ENCODE measurements around the gene UVRAG. TPM values are rescaled to one million over a fixed set of nuclear protein-coding genes. Genes with fewer than 3 reads are reported as not detected.

The UVRAG gene
- total and polyA plus RNA-seq, 10 donors = 13.8 to 80.8 (median 42.9) TPM

GRCh38 chr11:75823415-75823814 is 8.4 kb downstream of the UVRAG start:
- intact Hi-C loops (cut with DNase I; ENCODE audit: low total_unique reads) = no loop called here
- H3K9me3 ChIP-seq = no peaks in the 10 kb centered on the region
- H3K4me3 ChIP-seq = peak overlapping the region in 1 of 8 donors; percentile 4
- H3K4me1 ChIP-seq = peaks cover 23 to 99% (median 92%) of the 10 kb centered on the region in 6 donors
- H3K27ac ChIP-seq = peak overlapping the region in 7 of 8 donors; percentile 67 to 86 (median 76)
- no peaks in the 10 kb centered on the region for H3K27me3 ChIP-seq (replicated peaks in 1 of 7)
- DNase-seq = no peak
- WGBS, 5 donors = 64 to 89% (median 74%) methylated on average over 4 of the region's 4 CpGs
- TF ChIP-seq CTCF (IDR thresholded peaks at IDR 0.05 in 8 of 11, conservative IDR thresholded peaks at IDR 0.05 in 3 of 11) (no peak), POLR2A (IDR thresholded peaks at IDR 0.05) (no peak), POLR2AphosphoS5 (IDR thresholded peaks at IDR 0.05) (no peak)
- peaks cover 0 to 16% (median 0%) of the 10 kb centered on the region in 6 donors for H3K36me3 ChIP-seq

GRCh38 chr11:75823946-75824345 is 8.9 kb downstream of the UVRAG start:
- Histone ChIP-seq H3K9me3 (no peaks in the 10 kb centered on the region), H3K4me1 (peaks cover 23 to 97% (median 90%) of the 10 kb centered on the region in 6 donors), H3K36me3 (peaks cover 0 to 16% (median 0%) of the 10 kb centered on the region in 6 donors), H3K27me3 (replicated peaks in 1 of 7) (no peaks in the 10 kb centered on the region), H3K4me3 (peak overlapping the region in 1 of 8 donors; percentile 4), H3K27ac (peak overlapping the region in 7 of 8 donors; percentile 67 to 86 (median 76))
- intact Hi-C loops (cut with DNase I; ENCODE audit: low total_unique reads) = no loop called here
- TF ChIP-seq POLR2A (IDR thresholded peaks at IDR 0.05) (no peak), CTCF (IDR thresholded peaks at IDR 0.05 in 8 of 11, conservative IDR thresholded peaks at IDR 0.05 in 3 of 11) (no peak), POLR2AphosphoS5 (IDR thresholded peaks at IDR 0.05) (no peak)
- no peak for DNase-seq
- WGBS, 5 donors = 56 to 70% (median 66%) methylated on average over 4 of the region's 4 CpGs

DNA sequence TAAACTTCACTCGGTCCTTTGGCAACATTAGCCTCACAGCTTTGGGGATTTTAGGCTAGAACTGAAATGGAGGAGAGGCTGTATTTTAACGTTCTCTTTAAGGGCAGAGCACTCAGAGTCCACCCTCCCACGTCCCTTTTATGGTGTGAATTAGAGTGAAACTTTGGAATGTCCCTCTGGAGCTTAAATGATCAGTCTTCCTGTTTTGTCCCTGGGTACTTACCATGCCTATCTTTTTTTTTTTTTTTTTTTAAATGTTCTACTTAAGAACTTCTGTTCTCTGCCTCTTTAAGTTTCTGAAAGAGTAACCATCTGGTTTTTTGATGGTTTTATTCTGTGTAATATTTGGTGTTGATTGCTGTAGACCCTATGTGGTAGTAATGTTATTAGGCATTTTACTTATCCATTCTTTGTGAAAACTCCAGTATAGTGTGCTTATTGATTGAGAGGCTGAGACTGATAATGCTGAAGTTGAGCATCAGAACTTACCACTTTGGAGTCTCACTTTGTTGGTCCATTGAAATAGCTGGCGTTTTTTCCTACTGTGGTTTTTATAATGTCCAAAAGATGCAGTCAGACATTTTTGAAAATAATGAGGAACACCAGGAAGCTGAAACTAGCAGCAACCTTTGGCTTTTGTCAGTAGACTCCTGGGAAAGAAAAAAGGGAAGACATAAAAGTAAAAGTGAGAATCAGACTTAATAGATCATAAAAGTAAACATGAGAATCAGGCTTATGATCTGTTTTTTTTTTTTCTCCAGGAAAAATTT is 11.6 kb downstream of the UVRAG start:
- peaks cover 26 to 97% (median 80%) of the 10 kb centered on the region in 6 donors for H3K4me1 ChIP-seq
- H3K9me3 ChIP-seq = no peaks in the 10 kb centered on the region
- peak overlapping the region; percentile 38 to 86 (median 76) for H3K27ac ChIP-seq
- peak overlapping the region in 1 of 8 donors; percentile 14 for H3K4me3 ChIP-seq
- intact Hi-C loops (cut with DNase I; ENCODE audit: low total_unique reads) = no loop called here
- no peaks in the 10 kb centered on the region for H3K27me3 ChIP-seq (replicated peaks in 1 of 7)
- DNase-seq = no peak
- TF ChIP-seq CTCF (IDR thresholded peaks at IDR 0.05 in 8 of 11, conservative IDR thresholded peaks at IDR 0.05 in 3 of 11) (no peak), POLR2A (IDR thresholded peaks at IDR 0.05) (no peak), POLR2AphosphoS5 (IDR thresholded peaks at IDR 0.05) (no peak)
- peaks cover 0 to 30% (median 0%) of the 10 kb centered on the region in 6 donors for H3K36me3 ChIP-seq
- 17 to 45% (median 34%) methylated on average over 4 of the region's 4 CpGs for whole genome bisulfite sequencing, 5 donors

GRCh38 chr11:75827562-75827961 is 12.6 kb downstream of the UVRAG start:
- 55 to 82% (median 73%) methylated on average over 5 of the region's 5 CpGs for WGBS, 5 donors
- TF ChIP-seq POLR2AphosphoS5 (IDR thresholded peaks at IDR 0.05) (no peak), POLR2A (IDR thresholded peaks at IDR 0.05) (no peak), CTCF (IDR thresholded peaks at IDR 0.05 in 8 of 11, conservative IDR thresholded peaks at IDR 0.05 in 3 of 11) (no peak)
- Histone ChIP-seq H3K27ac (peak overlapping the region; percentile 38 to 86 (median 76)), H3K4me1 (peaks cover 22 to 97% (median 76%) of the 10 kb centered on the region in 6 donors), H3K27me3 (replicated peaks in 1 of 7) (no peaks in the 10 kb centered on the region), H3K4me3 (peak overlapping the region in 1 of 8 donors; percentile 4), H3K36me3 (peaks cover 0 to 29% (median 0%) of the 10 kb centered on the region in 6 donors), H3K9me3 (no peaks in the 10 kb centered on the region)
- intact Hi-C loops (cut with DNase I; ENCODE audit: low total_unique reads) = no loop called here
- no peak for DNase-seq

Measured in spleen (tissue), 11 donors.